Testis (tissue), 2 donors: ENCODE measurements around the gene CTIF.

ENCODE experiments used
- CTCF ChIP-seq, 3 experiments: fragments of 450-650 bp in 2 of 3; fragments of 200-600 bp in 1 of 3; sonication (generic) in 1 of 3; IDR thresholded peaks; one replicate each; pipeline ENCODE4 v1.5.1; 2016 to 2019; ENCODE audit warnings: antibody characterized with exemption in 3 of 3, mild to moderate bottlenecking in 2 of 3, moderate library complexity in 1 of 3
- POLR2A ChIP-seq: fragments of 450-650 bp; IDR thresholded peaks from one replicate; pipeline ENCODE4 v1.6.1; 2017; ENCODE audit warnings: antibody characterized with exemption, mild to moderate bottlenecking, moderate library complexity

- TF ChIP-seq CTCF (IDR thresholded peaks at IDR 0.05) (no peak), POLR2A (no peak)
Measured at GRCh38 chr18:48813321-48813720, 274.5 kb downstream of the CTIF start.
